Ascending aorta (tissue), 2 donors: ENCODE measurements around the gene EGR4. TPM values are rescaled to one million over a fixed set of nuclear protein-coding genes. Genes with fewer than 3 reads are reported as not detected.

Source experiments
- DNase-seq, 2 donors: peaks; one replicate each; pipeline ENCODE4 v3.0.0-alpha.2; 2019; ENCODE audit warnings: low spot score in 2 of 2
- H3K27ac ChIP-seq, 2 donors: fragments of 200-600 bp; sonication (generic); one replicate each; pipeline ENCODE4 v1.5.1; 2016 to 2017; ENCODE audit warnings: mild to moderate bottlenecking in 1 of 2
- H3K27me3 ChIP-seq: fragments of 200-600 bp; sonication (generic); one replicate; pipeline ENCODE4 v1.5.1; 2017
- H3K36me3 ChIP-seq, 2 donors: fragments of 200-600 bp; sonication (generic); one replicate each; pipeline ENCODE4 v1.5.1; 2016
- H3K4me1 ChIP-seq, 2 donors: fragments of 200-600 bp; sonication (generic); one replicate each; pipeline ENCODE4 v1.5.1; 2016 to 2017; ENCODE audit warnings: mild to moderate bottlenecking in 1 of 2
- H3K4me3 ChIP-seq, 2 donors: fragments of 200-600 bp; sonication (generic); one replicate each; pipeline ENCODE4 v1.5.1; 2016 to 2017; ENCODE audit warnings: mild to moderate bottlenecking in 1 of 2
- H3K9me3 ChIP-seq, 2 donors: fragments of 200-600 bp; sonication (generic); one replicate each; pipeline ENCODE4 v1.5.1; 2016
- CTCF ChIP-seq, 3 experiments: fragments of 200-600 bp in 2 of 3; fragments of 450-650 bp in 1 of 3; sonication (generic) in 2 of 3; IDR thresholded peaks; one replicate each; pipeline ENCODE4 v1.5.1; 2016 to 2019; ENCODE audit warnings: antibody characterized with exemption in 3 of 3, mild to moderate bottlenecking in 1 of 3, moderate library complexity in 1 of 3
- intact Hi-C: fragments of 100-400 bp; cut with DNase I; formaldehyde crosslinking; loops from one replicate; pipeline ENCODE4 v1.15.1; 2023
- total RNA-seq: library from RNA; depleted of rRNA; stranded (reverse); fragments of >200 nt; gene quantifications from one replicate; pipeline ENCODE4 v1.1.0, GENCODE V29; 2016

The EGR4 gene
- total RNA-seq, 1 donor from 2014 or later = not detected

- Histone ChIP-seq H3K4me3 (no peak overlapping the region), H3K27ac (no peak overlapping the region), H3K27me3 (no peaks in the 10 kb centered on the region), H3K9me3 (no peaks in the 10 kb centered on the region), H3K4me1 (no peaks in the 10 kb centered on the region), H3K36me3 (peaks cover 23 to 26% of the 10 kb centered on the region in 2 donors)
- DNase-seq = no peak
- intact Hi-C loops = no loop called here
- TF ChIP-seq CTCF (IDR thresholded peaks at IDR 0.05) = no peak
Observed at GRCh38 chr2:73257021-73257420, 36.3 kb downstream of the EGR4 start.

GRCh38 chr2:73256618-73256922, 36.8 kb downstream of the EGR4 start:
- no peak for TF ChIP-seq CTCF (IDR thresholded peaks at IDR 0.05)
- H3K27me3 ChIP-seq = no peaks in the 10 kb centered on the region
- H3K27ac ChIP-seq = no peak overlapping the region
- H3K9me3 ChIP-seq = no peaks in the 10 kb centered on the region
- intact Hi-C loops = no loop called here
- DNase-seq = no peak
- peaks cover 28 to 31% of the 10 kb centered on the region in 2 donors for H3K36me3 ChIP-seq
- H3K4me1 ChIP-seq = no peaks in the 10 kb centered on the region
- H3K4me3 ChIP-seq = no peak overlapping the region

GRCh38 chr2:73255907-73256617, 37.3 kb downstream of the EGR4 start:
- Histone ChIP-seq H3K36me3 (peaks cover 33 to 36% of the 10 kb centered on the region in 2 donors), H3K9me3 (no peaks in the 10 kb centered on the region), H3K4me1 (no peaks in the 10 kb centered on the region), H3K27me3 (no peaks in the 10 kb centered on the region), H3K4me3 (no peak overlapping the region), H3K27ac (no peak overlapping the region)
- intact Hi-C loops = no loop called here
- DNase-seq = no peak
- no peak for TF ChIP-seq CTCF (IDR thresholded peaks at IDR 0.05)

GRCh38 chr2:73255007-73255644, 38.2 kb downstream of the EGR4 start:
- intact Hi-C loops = no loop called here
- no peak for TF ChIP-seq CTCF (IDR thresholded peaks at IDR 0.05)
- Histone ChIP-seq H3K27me3 (no peaks in the 10 kb centered on the region), H3K4me3 (no peak overlapping the region), H3K4me1 (no peaks in the 10 kb centered on the region), H3K27ac (no peak overlapping the region), H3K36me3 (peaks cover 42 to 45% of the 10 kb centered on the region in 2 donors), H3K9me3 (no peaks in the 10 kb centered on the region)
- DNase-seq = no peak

- H3K4me1 ChIP-seq = no peaks in the 10 kb centered on the region
- no peaks in the 10 kb centered on the region for H3K9me3 ChIP-seq
- intact Hi-C loops = no loop called here
- H3K4me3 ChIP-seq = no peak overlapping the region
- no peaks in the 10 kb centered on the region for H3K27me3 ChIP-seq
- no peak for TF ChIP-seq CTCF (IDR thresholded peaks at IDR 0.05)
- no peak overlapping the region for H3K27ac ChIP-seq
- peaks cover 49 to 52% of the 10 kb centered on the region in 2 donors for H3K36me3 ChIP-seq
- DNase-seq = no peak
Observed at GRCh38 chr2:73254343-73255006, 38.9 kb downstream of the EGR4 start.
